ENCODE results near the gene RNASE4. TPM values are rescaled to one million over a fixed set of nuclear protein-coding genes. Genes with fewer than 3 reads are reported as not detected.

Gene RNASE4
- total and polyA plus RNA-seq, 2 experiments from 2014 or later: 7.2 to 9.1 TPM

- Histone ChIP-seq H3K27ac (no peak overlapping the region), H3K36me3 (no peaks in the 10 kb centered on the region), H3K9me3 (ENCODE audit: low read depth) (no peaks in the 10 kb centered on the region), H3K4me1 (ENCODE audit: low read depth) (no peaks in the 10 kb centered on the region), H3K4me3 (peak overlapping the region; percentile 28), H3K27me3 (peaks cover 61% of the 10 kb centered on the region)
- DNase-seq (ENCODE audit: low read depth in 1 of 2, low spot score in 1 of 2): peak; percentile 48 to 58
- TF ChIP-seq, protein P1, sequence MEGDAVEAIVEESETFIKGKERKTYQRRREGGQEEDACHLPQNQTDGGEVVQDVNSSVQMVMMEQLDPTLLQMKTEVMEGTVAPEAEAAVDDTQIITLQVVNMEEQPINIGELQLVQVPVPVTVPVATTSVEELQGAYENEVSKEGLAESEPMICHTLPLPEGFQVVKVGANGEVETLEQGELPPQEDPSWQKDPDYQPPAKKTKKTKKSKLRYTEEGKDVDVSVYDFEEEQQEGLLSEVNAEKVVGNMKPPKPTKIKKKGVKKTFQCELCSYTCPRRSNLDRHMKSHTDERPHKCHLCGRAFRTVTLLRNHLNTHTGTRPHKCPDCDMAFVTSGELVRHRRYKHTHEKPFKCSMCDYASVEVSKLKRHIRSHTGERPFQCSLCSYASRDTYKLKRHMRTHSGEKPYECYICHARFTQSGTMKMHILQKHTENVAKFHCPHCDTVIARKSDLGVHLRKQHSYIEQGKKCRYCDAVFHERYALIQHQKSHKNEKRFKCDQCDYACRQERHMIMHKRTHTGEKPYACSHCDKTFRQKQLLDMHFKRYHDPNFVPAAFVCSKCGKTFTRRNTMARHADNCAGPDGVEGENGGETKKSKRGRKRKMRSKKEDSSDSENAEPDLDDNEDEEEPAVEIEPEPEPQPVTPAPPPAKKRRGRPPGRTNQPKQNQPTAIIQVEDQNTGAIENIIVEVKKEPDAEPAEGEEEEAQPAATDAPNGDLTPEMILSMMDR (IDR thresholded peaks at IDR 0.05; ENCODE audit: low read depth, low read length): no peak
Observed at GRCh38 chr14:20652996-20653975, 31.1 kb upstream of the RNASE4 start.

DNA sequence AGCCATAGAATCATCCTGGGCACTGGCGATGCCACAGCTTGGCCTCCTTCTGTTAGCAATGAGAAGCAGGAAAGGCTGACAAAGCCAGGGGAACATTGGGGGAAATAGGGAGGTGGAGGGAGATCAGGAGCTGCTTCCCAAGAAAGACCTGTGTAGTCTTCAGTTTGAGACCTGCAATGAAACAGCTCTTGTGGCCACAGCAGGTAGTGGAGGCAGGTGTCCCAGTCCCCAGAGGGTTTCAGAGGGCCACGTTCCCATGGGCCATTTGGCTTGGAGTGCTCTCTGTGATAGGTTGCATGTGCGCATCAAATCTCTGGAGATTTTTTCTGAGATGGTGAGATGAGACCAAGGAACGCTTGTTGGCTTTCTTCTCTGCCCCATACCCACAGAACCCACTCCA, 28.5 kb upstream of the RNASE4 start:
- Histone ChIP-seq H3K36me3 (no peaks in the 10 kb centered on the region), H3K4me3 (no peak overlapping the region), H3K4me1 (ENCODE audit: low read depth) (no peaks in the 10 kb centered on the region), H3K27ac (no peak overlapping the region), H3K27me3 (peaks cover 84% of the 10 kb centered on the region), H3K9me3 (ENCODE audit: low read depth) (no peaks in the 10 kb centered on the region)
- TF ChIP-seq, protein P1 (IDR thresholded peaks at IDR 0.05; ENCODE audit: low read depth, low read length): no peak
- no peak for DNase-seq (ENCODE audit: low read depth in 1 of 2, low spot score in 1 of 2)

GRCh38 chr14:20656274-20656673, 28.1 kb upstream of the RNASE4 start:
- Histone ChIP-seq H3K36me3 (no peaks in the 10 kb centered on the region), H3K4me1 (ENCODE audit: low read depth) (no peaks in the 10 kb centered on the region), H3K27ac (no peak overlapping the region), H3K9me3 (ENCODE audit: low read depth) (no peaks in the 10 kb centered on the region), H3K27me3 (peaks cover 88% of the 10 kb centered on the region), H3K4me3 (no peak overlapping the region)
- no peak for DNase-seq (ENCODE audit: low read depth in 1 of 2, low spot score in 1 of 2)
- TF ChIP-seq, protein P1 (IDR thresholded peaks at IDR 0.05; ENCODE audit: low read depth, low read length): no peak

DNA sequence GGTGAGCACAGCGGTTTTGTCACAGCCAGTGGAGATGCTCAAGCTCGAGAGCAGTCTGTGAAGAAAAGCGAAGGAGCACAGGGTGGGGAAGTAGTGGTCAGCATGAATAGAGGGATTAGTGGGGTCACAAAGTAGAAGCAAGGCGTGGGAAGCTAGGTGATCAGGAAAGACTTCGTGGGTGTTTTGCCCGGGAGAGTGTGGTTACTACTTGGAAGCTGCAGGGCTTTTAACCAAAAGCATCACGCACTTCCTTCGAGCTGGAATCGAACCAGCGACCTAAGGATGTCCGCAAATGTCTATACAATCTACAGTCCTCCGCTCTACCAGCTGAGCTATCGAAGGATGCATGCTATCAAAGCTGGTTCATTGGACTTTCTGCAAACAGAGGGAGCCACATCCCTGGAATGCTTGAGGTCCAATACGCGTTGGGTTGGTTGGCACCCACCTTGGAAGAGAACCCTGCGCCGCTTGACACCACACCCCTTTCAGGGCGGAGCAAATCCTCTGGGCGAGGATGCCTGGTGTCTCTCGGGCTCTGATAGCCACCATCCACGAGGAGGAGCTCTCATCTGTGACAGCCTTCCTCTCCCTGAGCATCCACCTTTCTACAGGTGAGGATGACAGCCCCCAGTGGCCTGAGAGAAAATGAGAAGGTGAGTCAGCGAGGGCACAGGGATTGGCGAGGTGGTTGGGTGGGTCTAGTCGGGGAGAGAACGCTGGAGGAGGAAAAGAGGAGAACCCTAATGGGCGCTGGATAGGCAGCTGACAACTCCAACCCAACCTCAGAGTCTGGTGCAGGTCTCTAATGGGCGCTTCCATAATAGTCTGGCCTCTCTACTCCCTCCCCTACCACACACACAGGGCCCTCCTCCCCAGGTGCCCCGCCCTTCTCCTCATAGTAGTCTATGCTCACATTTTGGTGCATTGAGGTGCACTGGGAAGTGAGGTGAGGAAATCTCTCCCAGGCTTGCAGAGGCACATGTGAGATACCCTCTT, 26.8 kb upstream of the RNASE4 start:
- no peak for DNase-seq (ENCODE audit: low read depth in 1 of 2, low spot score in 1 of 2)
- Histone ChIP-seq H3K36me3 (no peaks in the 10 kb centered on the region), H3K9me3 (ENCODE audit: low read depth) (no peaks in the 10 kb centered on the region), H3K4me3 (no peak overlapping the region), H3K4me1 (ENCODE audit: low read depth) (no peaks in the 10 kb centered on the region), H3K27ac (no peak overlapping the region), H3K27me3 (peaks cover 93% of the 10 kb centered on the region)
- TF ChIP-seq, protein P1 (IDR thresholded peaks at IDR 0.05; ENCODE audit: low read depth, low read length): no peak

GRCh38 chr14:20658246-20658645, 26.1 kb upstream of the RNASE4 start:
- DNase-seq (ENCODE audit: low read depth in 1 of 2, low spot score in 1 of 2): no peak
- H3K4me3 ChIP-seq: no peak overlapping the region
- no peaks in the 10 kb centered on the region for H3K4me1 ChIP-seq (ENCODE audit: low read depth)
- H3K27ac ChIP-seq: no peak overlapping the region
- peaks cover 93% of the 10 kb centered on the region for H3K27me3 ChIP-seq
- TF ChIP-seq, protein P1 (IDR thresholded peaks at IDR 0.05; ENCODE audit: low read depth, low read length): no peak
- H3K9me3 ChIP-seq (ENCODE audit: low read depth): no peaks in the 10 kb centered on the region
- no peaks in the 10 kb centered on the region for H3K36me3 ChIP-seq

Data from cardiac muscle cell (in vitro differentiated cells and primary cell).